Retinal pigment epithelial cell (primary cell): Measurements from ENCODE around the gene TSGA10IP.

Source experiments
- DNase-seq: peaks from one replicate; pipeline ENCODE4 v3.0.0-alpha.2; 2010; ENCODE audit warnings: low read depth
- H3K4me3 ChIP-seq: 2 replicates; pipeline ENCODE4 v1.5.1; 2011; ENCODE audit warnings: mild to moderate bottlenecking, low read length, control low read depth, moderate library complexity
- TF ChIP-seq, protein P1 (sequence below): conservative IDR thresholded peaks from 2 replicates; pipeline ENCODE4 v1.5.1; 2011; ENCODE audit warnings: low read depth, low read length, control low read depth, inconsistent platforms

Gene TSGA10IP

GRCh38 chr11:66007201-66007634 lies 61.9 kb downstream of the TSGA10IP start:
- no peak overlapping the region for H3K4me3 ChIP-seq
- TF ChIP-seq, protein P1, sequence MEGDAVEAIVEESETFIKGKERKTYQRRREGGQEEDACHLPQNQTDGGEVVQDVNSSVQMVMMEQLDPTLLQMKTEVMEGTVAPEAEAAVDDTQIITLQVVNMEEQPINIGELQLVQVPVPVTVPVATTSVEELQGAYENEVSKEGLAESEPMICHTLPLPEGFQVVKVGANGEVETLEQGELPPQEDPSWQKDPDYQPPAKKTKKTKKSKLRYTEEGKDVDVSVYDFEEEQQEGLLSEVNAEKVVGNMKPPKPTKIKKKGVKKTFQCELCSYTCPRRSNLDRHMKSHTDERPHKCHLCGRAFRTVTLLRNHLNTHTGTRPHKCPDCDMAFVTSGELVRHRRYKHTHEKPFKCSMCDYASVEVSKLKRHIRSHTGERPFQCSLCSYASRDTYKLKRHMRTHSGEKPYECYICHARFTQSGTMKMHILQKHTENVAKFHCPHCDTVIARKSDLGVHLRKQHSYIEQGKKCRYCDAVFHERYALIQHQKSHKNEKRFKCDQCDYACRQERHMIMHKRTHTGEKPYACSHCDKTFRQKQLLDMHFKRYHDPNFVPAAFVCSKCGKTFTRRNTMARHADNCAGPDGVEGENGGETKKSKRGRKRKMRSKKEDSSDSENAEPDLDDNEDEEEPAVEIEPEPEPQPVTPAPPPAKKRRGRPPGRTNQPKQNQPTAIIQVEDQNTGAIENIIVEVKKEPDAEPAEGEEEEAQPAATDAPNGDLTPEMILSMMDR: no peak
- DNase-seq: no peak

DNA sequence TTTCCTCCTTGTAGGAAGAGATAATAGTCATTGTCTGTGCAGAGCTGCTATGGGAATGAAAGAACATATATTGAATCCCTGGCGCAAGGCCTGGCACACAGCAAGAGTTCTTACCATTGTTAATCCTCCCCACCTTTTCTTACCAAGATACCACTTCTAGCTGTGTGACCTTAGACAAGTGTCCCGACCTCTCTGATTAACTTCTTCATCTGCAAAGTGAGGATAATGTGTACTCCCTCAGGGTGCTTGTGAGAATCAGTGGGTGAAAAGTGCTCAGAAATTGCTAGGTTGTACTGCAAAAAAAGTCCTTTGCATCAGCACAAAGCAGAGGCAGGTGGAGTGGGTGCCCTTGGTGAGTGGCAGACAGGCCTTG lies 62.8 kb downstream of the TSGA10IP start:
- no peak overlapping the region for H3K4me3 ChIP-seq
- TF ChIP-seq, protein P1: no peak
- DNase-seq: no peak

GRCh38 chr11:66008468-66009101 lies 63.3 kb downstream of the TSGA10IP start:
- DNase-seq: no peak
- TF ChIP-seq, protein P1: no peak
- H3K4me3 ChIP-seq: no peak overlapping the region
